Measurements from ENCODE around the gene MAP7. TPM values are rescaled to one million over a fixed set of nuclear protein-coding genes. Genes with fewer than 3 reads are reported as not detected.

MAP7 gene
- total RNA-seq, 4 donors from 2014 or later = 40.6 to 61.3 (median 46.6) TPM

- no peaks in the 10 kb centered on the region for H3K36me3 ChIP-seq
- in situ Hi-C loops (cut with MboI; ENCODE audit: low pct_ligation_motif_present in 1 of 4, low pct_unique_long_range_greater_than_20kb in 1 of 4, low sequenced_read_pairs in 3 of 4) (no loop called here), intact Hi-C loops (cut with DNase I; ENCODE audit: low total_unique reads) (no loop called here)
- no peak for DNase-seq
- H3K27me3 ChIP-seq = no peaks in the 10 kb centered on the region
- TF ChIP-seq POLR2AphosphoS5 (IDR thresholded peaks at IDR 0.05) (no peak), CTCF (IDR thresholded peaks at IDR 0.05) (no peak), EP300 (IDR thresholded peaks at IDR 0.05; ENCODE audit: low read depth) (no peak), POLR2A (IDR thresholded peaks at IDR 0.05) (no peak)
- H3K27ac ChIP-seq = no peak overlapping the region
- 65 to 69% methylated on average over 2 of the region's 2 CpGs for WGBS, 2 donors (ENCODE audit: low coverage in 1 of 2)
- H3K9me3 ChIP-seq = no peaks in the 10 kb centered on the region
- no peaks in the 10 kb centered on the region for H3K4me1 ChIP-seq
- no peak overlapping the region for H3K4me3 ChIP-seq
Measured at GRCh38 chr6:136371959-136372358, 178.3 kb downstream of the MAP7 start.

GRCh38 chr6:136370988-136371728 is 179.1 kb downstream of the MAP7 start:
- no peaks in the 10 kb centered on the region for H3K36me3 ChIP-seq
- TF ChIP-seq POLR2AphosphoS5 (IDR thresholded peaks at IDR 0.05) (no peak), POLR2A (IDR thresholded peaks at IDR 0.05) (no peak), CTCF (IDR thresholded peaks at IDR 0.05) (no peak), EP300 (IDR thresholded peaks at IDR 0.05; ENCODE audit: low read depth) (no peak)
- in situ Hi-C loops (cut with MboI; ENCODE audit: low pct_ligation_motif_present in 1 of 4, low pct_unique_long_range_greater_than_20kb in 1 of 4, low sequenced_read_pairs in 3 of 4) (no loop called here), intact Hi-C loops (cut with DNase I; ENCODE audit: low total_unique reads) (no loop called here)
- no peaks in the 10 kb centered on the region for H3K9me3 ChIP-seq
- DNase-seq = no peak
- 56 to 62% methylated on average over 4 of the region's 4 CpGs for WGBS, 2 donors (ENCODE audit: low coverage in 1 of 2)
- H3K27me3 ChIP-seq = no peaks in the 10 kb centered on the region
- H3K4me1 ChIP-seq = peaks cover 0 to 4% (median under 1%) of the 10 kb centered on the region in 4 donors
- no peak overlapping the region for H3K27ac ChIP-seq
- no peak overlapping the region for H3K4me3 ChIP-seq

- in situ Hi-C loops (cut with MboI; ENCODE audit: low pct_ligation_motif_present in 1 of 4, low pct_unique_long_range_greater_than_20kb in 1 of 4, low sequenced_read_pairs in 3 of 4) = no loop called here
Measured at GRCh38 chr6:136365776-136366354, 184.4 kb downstream of the MAP7 start.

More at GRCh38 chr6:136365776-136366354, 184.4 kb downstream of the MAP7 start:
- H3K4me3 ChIP-seq = no peak overlapping the region
- peak; percentile 54 for DNase-seq
- H3K4me1 ChIP-seq = peaks cover 0 to 7% (median 3%) of the 10 kb centered on the region in 4 donors
- no peaks in the 10 kb centered on the region for H3K9me3 ChIP-seq
- peaks cover 0 to 14% (median 2%) of the 10 kb centered on the region in 4 donors for H3K36me3 ChIP-seq
- intact Hi-C loops (cut with DNase I; ENCODE audit: low total_unique reads) = no loop called here
- H3K27me3 ChIP-seq = no peaks in the 10 kb centered on the region
- TF ChIP-seq POLR2A (IDR thresholded peaks at IDR 0.05) (no peak), CTCF (IDR thresholded peaks at IDR 0.05) (no peak), EP300 (IDR thresholded peaks at IDR 0.05; ENCODE audit: low read depth) (no peak), POLR2AphosphoS5 (IDR thresholded peaks at IDR 0.05) (no peak)
- H3K27ac ChIP-seq = no peak overlapping the region
- 38 to 42% methylated on average over 6 to 11 of the region's 11 CpGs for WGBS, 2 donors (ENCODE audit: low coverage in 1 of 2)

Measured in transverse colon (tissue), 4 donors.